Mesendoderm (in vitro differentiated cells): Measurements from ENCODE around the gene ATP13A4.

Source experiments
- DNase-seq: peaks from one replicate; pipeline ENCODE4 v3.0.0; 2013
- H2AK5ac ChIP-seq: 2 replicates; pipeline ENCODE4 v1.6.1; 2013; ENCODE audit warnings: low read length, inconsistent platforms
- H2BK120ac ChIP-seq: 2 replicates; pipeline ENCODE4 v1.6.1; 2013; ENCODE audit warnings: low read depth, mild to moderate bottlenecking, low read length, moderate library complexity, mixed read lengths
- H2BK15ac ChIP-seq: replicated peaks from 2 replicates; pipeline ENCODE4 v1.6.1; 2013; ENCODE audit warnings: low read depth, mild to moderate bottlenecking, moderate library complexity
- H2BK5ac ChIP-seq: 2 replicates; pipeline ENCODE4 v1.6.1; 2013; ENCODE audit warnings: low read length, inconsistent platforms
- H3K18ac ChIP-seq: 2 replicates; pipeline ENCODE4 v1.6.1; 2013; ENCODE audit warnings: mild to moderate bottlenecking, low read length, mixed read lengths
- H3K23ac ChIP-seq: one replicate; pipeline ENCODE4 v1.6.1; 2013; ENCODE audit warnings: low read length
- H3K27ac ChIP-seq: 2 replicates; pipeline ENCODE4 v1.5.1; 2013; ENCODE audit warnings: low read depth, mild to moderate bottlenecking, inconsistent platforms, low read length, moderate library complexity
- H3K27me3 ChIP-seq: 2 replicates; pipeline ENCODE4 v1.6.1; 2013; ENCODE audit warnings: low read length, control low read depth, mild to moderate bottlenecking, inconsistent platforms; ENCODE audit not compliant: insufficient read depth, poor library complexity
- H3K36me3 ChIP-seq: 2 replicates; pipeline ENCODE4 v1.6.1; 2013; ENCODE audit warnings: low read length, inconsistent platforms; ENCODE audit not compliant: control insufficient read depth, insufficient read depth
- H3K4ac ChIP-seq: one replicate; pipeline ENCODE4 v1.6.1; 2013; ENCODE audit warnings: low read depth, mild to moderate bottlenecking, low read length, moderate library complexity
- H3K4me1 ChIP-seq: 2 replicates; pipeline ENCODE4 v1.6.1; 2013; ENCODE audit warnings: low read depth, low read length, inconsistent platforms; ENCODE audit not compliant: control insufficient read depth
- H3K4me2 ChIP-seq: 2 replicates; pipeline ENCODE4 v1.6.1; 2013; ENCODE audit warnings: low read length
- H3K4me3 ChIP-seq: 2 replicates; pipeline ENCODE4 v1.5.1; 2013; ENCODE audit warnings: mild to moderate bottlenecking, low read length
- H3K56ac ChIP-seq: one replicate; pipeline ENCODE4 v1.6.1; 2013; ENCODE audit warnings: low read length
- H3K79me1 ChIP-seq: 2 replicates; pipeline ENCODE4 v1.6.1; 2013; ENCODE audit warnings: low read length, inconsistent platforms
- H3K79me2 ChIP-seq: 2 replicates; pipeline ENCODE4 v1.6.1; 2013; ENCODE audit warnings: mild to moderate bottlenecking, low read length; ENCODE audit not compliant: control insufficient read depth, insufficient read depth
- H3K9ac ChIP-seq: 2 replicates; pipeline ENCODE4 v1.6.1; 2013; ENCODE audit warnings: low read length, inconsistent platforms
- H4K5ac ChIP-seq: one replicate; pipeline ENCODE4 v1.6.1; 2013; ENCODE audit warnings: low read length
- H4K8ac ChIP-seq: one replicate; pipeline ENCODE4 v1.6.1; 2013; ENCODE audit warnings: low read depth, mild to moderate bottlenecking, control low read depth, low read length, moderate library complexity
- WGBS: extraction: QIAGEN DNeasy Blood & Tissue Kit; methylation state at CpG from one replicate; pipeline ENCODE4 v1.1.7; 2013; ENCODE audit warnings: low lambda C conversion rate, missing lambda C conversion rate; ENCODE audit not compliant: insufficient coverage; ENCODE audit errors: extremely low coverage; 5-methylcytosine and 5-hydroxymethylcytosine counted together

Gene ATP13A4

DNA sequence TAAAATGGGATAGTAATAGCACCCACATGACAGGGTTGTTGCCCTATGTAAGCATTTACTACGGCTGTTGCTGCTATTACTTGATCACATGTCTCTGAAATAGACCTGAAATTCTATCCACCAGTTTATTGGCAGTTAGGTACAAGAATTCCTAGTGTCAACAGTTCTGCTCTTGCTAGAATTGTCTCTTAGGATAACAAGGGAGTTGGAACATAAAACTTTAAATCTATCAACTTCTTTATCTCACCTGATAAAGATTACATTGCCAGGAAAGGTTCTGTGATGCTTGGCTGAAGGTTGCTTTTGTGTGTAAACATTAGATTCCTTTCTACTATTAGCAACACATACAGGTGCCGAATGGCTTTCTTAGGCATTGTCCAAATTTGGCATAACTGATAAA is 38.7 kb downstream of the ATP13A4 start:
- H3K79me1 ChIP-seq, result no peaks in the 10 kb centered on the region
- no peak overlapping the region for H2AK5ac ChIP-seq
- H3K56ac ChIP-seq, result no peak overlapping the region
- H2BK15ac ChIP-seq, result no peak overlapping the region
- no peak overlapping the region for H3K23ac ChIP-seq
- no peak overlapping the region for H3K4ac ChIP-seq
- H3K79me2 ChIP-seq, result no peaks in the 10 kb centered on the region
- no peak overlapping the region for H3K18ac ChIP-seq
- no peaks in the 10 kb centered on the region for H3K36me3 ChIP-seq
- H3K9ac ChIP-seq, result no peak overlapping the region
- no peak for DNase-seq
- no peak overlapping the region for H4K8ac ChIP-seq
- H3K4me1 ChIP-seq, result no peaks in the 10 kb centered on the region
- H3K4me3 ChIP-seq, result no peak overlapping the region
- no peaks in the 10 kb centered on the region for H3K27me3 ChIP-seq
- no peak overlapping the region for H3K4me2 ChIP-seq
- H2BK5ac ChIP-seq, result no peak overlapping the region
- no peak overlapping the region for H4K5ac ChIP-seq
- no CpG with 5 or more reads among the region's 2 CpGs for WGBS
- no peak overlapping the region for H2BK120ac ChIP-seq
- H3K27ac ChIP-seq, result no peak overlapping the region

DNA sequence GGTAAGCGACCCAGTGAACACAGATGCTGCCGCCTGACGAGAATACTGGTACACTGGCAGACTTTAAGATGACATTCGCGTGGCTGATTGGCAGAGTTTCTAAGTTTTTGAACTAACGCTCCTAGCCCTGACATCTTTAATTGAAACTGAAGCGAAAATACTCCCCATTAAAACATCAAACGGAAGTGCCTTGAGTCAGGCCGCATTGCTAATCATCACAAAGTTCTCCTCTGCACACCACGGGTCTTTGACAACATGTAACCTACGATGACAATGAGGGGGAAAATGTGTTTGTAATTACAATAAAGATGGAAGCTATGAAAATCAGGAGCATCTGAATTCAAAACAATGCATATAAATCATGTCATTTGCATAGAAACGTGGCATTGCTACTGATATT is 44.5 kb downstream of the ATP13A4 start:
- Histone ChIP-seq H3K79me2 (no peaks in the 10 kb centered on the region), H3K27ac (no peak overlapping the region), H3K4me2 (no peak overlapping the region), H3K4me1 (no peaks in the 10 kb centered on the region), H3K56ac (no peak overlapping the region), H4K8ac (no peak overlapping the region), H3K27me3 (no peaks in the 10 kb centered on the region), H3K23ac (no peak overlapping the region), H3K4me3 (no peak overlapping the region), H3K9ac (no peak overlapping the region), H4K5ac (no peak overlapping the region), H2BK5ac (no peak overlapping the region), H2BK15ac (no peak overlapping the region), H2AK5ac (no peak overlapping the region), H3K36me3 (no peaks in the 10 kb centered on the region), H3K79me1 (no peaks in the 10 kb centered on the region), H3K18ac (no peak overlapping the region), H2BK120ac (no peak overlapping the region), H3K4ac (no peak overlapping the region)
- WGBS, result no CpG with 5 or more reads among the region's 12 CpGs
- DNase-seq, result no peak

DNA sequence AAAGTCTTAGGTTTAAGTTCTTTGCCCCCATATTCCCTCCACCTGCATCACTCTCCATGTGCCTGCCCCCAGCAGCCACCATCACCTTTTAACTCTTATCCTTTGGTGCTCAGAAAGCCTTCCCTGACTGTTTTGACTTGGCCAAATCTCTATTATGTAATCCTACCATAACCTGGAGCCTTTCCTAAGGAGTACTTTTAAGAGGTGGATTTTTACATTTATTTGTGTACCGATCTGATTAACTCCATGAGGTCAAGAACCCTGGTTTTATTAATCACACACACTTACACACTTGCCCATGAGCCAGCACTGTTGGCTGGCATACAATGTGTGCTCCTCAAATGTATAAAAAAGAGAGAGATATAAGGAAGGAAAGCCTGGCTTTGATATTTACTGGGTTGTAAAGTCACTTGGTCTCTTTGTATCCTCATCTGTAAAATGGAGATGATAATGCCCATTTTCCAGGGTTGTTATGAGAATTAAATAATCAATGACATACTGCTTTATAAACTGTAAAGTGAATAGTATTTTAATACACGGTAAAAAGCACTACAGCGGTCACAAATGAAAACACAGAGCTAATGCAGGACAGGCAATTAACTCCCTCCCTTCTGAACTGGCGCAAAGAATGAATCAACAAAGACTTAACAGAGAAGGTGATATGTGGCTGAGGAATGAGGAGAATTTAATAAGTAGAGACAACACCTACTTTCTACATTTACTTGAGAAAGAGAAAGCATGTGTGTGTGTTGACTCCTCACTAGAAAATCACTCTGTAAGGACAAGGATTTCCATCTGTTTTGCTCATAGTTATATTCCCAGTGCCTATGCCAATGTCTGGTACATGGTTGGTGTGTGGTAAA is 45.4 kb downstream of the ATP13A4 start:
- DNase-seq, result peak; percentile 44
- Histone ChIP-seq H4K5ac (no peak overlapping the region), H3K4me1 (no peaks in the 10 kb centered on the region), H2BK15ac (no peak overlapping the region), H3K79me2 (no peaks in the 10 kb centered on the region), H2AK5ac (no peak overlapping the region), H3K27me3 (no peaks in the 10 kb centered on the region), H2BK5ac (no peak overlapping the region), H4K8ac (no peak overlapping the region), H3K56ac (no peak overlapping the region), H3K9ac (no peak overlapping the region), H3K4ac (no peak overlapping the region), H3K27ac (no peak overlapping the region), H2BK120ac (no peak overlapping the region), H3K4me3 (no peak overlapping the region), H3K18ac (no peak overlapping the region), H3K79me1 (no peaks in the 10 kb centered on the region), H3K23ac (no peak overlapping the region), H3K4me2 (no peak overlapping the region), H3K36me3 (no peaks in the 10 kb centered on the region)
- no CpG with 5 or more reads among the region's 4 CpGs for WGBS

DNA sequence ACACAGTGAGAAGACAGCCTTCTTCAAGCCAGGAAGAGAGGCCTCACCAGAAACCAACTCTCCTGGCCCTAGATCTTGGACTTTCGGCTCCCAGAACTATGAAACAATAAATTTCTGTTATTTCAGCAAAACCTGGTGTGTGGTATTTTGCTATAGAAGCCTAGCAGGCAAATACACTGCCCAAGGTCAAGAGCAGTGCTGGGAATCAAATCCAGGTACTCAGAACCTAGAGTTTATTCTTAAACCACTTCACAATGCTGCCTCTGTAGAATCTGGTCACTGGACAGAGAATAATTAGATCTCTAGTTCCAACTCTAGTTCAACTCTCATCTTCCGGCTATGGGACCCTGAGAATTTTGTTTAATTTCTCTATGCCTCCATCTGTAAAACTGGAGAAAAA is 46.6 kb downstream of the ATP13A4 start:
- Histone ChIP-seq H3K36me3 (no peaks in the 10 kb centered on the region), H3K4ac (peak overlapping the region; percentile 16), H4K8ac (no peak overlapping the region), H4K5ac (no peak overlapping the region), H3K27me3 (no peaks in the 10 kb centered on the region), H3K18ac (no peak overlapping the region), H3K4me2 (no peak overlapping the region), H3K23ac (no peak overlapping the region), H3K4me1 (no peaks in the 10 kb centered on the region), H3K9ac (no peak overlapping the region), H3K4me3 (no peak overlapping the region), H2BK120ac (no peak overlapping the region), H3K79me2 (no peaks in the 10 kb centered on the region), H2BK15ac (peak overlapping the region; percentile 74), H2BK5ac (no peak overlapping the region), H2AK5ac (no peak overlapping the region), H3K56ac (no peak overlapping the region), H3K27ac (no peak overlapping the region), H3K79me1 (no peaks in the 10 kb centered on the region)
- DNase-seq, result no peak
- WGBS, result no CpG with 5 or more reads among the region's 2 CpGs

DNA sequence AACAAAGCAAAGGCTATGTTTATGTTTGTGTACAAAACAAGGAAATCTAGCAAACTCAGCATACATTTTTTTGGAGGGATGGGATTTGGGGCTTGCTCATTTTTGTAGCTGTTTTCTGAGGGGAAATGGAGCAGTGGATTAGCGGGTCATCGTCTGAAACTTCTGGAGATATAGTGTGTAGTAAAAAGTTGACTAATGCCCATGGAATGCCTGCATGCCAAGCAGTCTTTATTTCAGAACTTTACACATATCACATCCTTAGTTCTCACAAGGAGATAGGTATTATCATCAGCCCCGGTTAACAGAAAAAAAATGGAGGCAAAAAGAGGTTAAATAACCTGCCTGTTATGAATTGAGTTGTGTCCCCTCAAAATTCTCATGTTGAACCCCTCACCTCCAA is 47.1 kb downstream of the ATP13A4 start:
- H3K9ac ChIP-seq, result no peak overlapping the region
- no peak overlapping the region for H2AK5ac ChIP-seq
- H2BK15ac ChIP-seq, result no peak overlapping the region
- no peak overlapping the region for H4K5ac ChIP-seq
- H2BK5ac ChIP-seq, result no peak overlapping the region
- no peaks in the 10 kb centered on the region for H3K36me3 ChIP-seq
- no peak overlapping the region for H3K23ac ChIP-seq
- H3K4ac ChIP-seq, result no peak overlapping the region
- no CpG with 5 or more reads among the region's 3 CpGs for WGBS
- no peaks in the 10 kb centered on the region for H3K4me1 ChIP-seq
- H3K27me3 ChIP-seq, result no peaks in the 10 kb centered on the region
- no peak overlapping the region for H2BK120ac ChIP-seq
- H3K56ac ChIP-seq, result no peak overlapping the region
- no peak overlapping the region for H3K4me3 ChIP-seq
- H3K79me1 ChIP-seq, result no peaks in the 10 kb centered on the region
- no peaks in the 10 kb centered on the region for H3K79me2 ChIP-seq
- H3K27ac ChIP-seq, result no peak overlapping the region
- no peak overlapping the region for H3K18ac ChIP-seq
- DNase-seq, result no peak
- no peak overlapping the region for H4K8ac ChIP-seq
- no peak overlapping the region for H3K4me2 ChIP-seq

DNA sequence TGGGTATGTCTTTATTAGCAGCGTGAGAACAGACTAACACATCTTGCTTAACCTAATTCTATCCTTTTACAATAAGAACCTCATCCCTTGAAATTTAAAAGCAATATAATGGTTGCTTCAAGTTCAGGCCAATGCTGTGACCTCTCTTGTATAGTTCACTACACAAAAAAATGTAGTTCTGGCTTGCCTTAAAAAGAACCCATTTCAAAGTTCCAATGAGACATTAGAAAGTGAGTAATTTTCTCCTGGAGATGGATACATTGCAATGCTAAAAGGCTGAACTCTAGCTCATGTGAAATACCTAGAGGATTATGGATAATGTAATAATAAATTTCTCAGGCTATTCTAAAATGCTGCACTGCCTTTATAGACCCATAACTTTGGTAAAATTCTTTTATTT is 47.8 kb downstream of the ATP13A4 start:
- Histone ChIP-seq H4K5ac (no peak overlapping the region), H3K79me2 (no peaks in the 10 kb centered on the region), H2BK15ac (no peak overlapping the region), H2AK5ac (no peak overlapping the region), H2BK120ac (no peak overlapping the region), H3K23ac (no peak overlapping the region), H3K4me3 (no peak overlapping the region), H4K8ac (no peak overlapping the region), H3K27me3 (no peaks in the 10 kb centered on the region), H3K4me1 (no peaks in the 10 kb centered on the region), H2BK5ac (no peak overlapping the region), H3K27ac (no peak overlapping the region), H3K79me1 (no peaks in the 10 kb centered on the region), H3K56ac (no peak overlapping the region), H3K36me3 (no peaks in the 10 kb centered on the region), H3K4ac (no peak overlapping the region), H3K9ac (no peak overlapping the region), H3K18ac (no peak overlapping the region), H3K4me2 (no peak overlapping the region)
- no CpG with 5 or more reads among the region's 1 CpG for WGBS
- DNase-seq, result no peak
